A549 (cell line): ENCODE results near the gene COL28A1. TPM values are rescaled to one million over a fixed set of nuclear protein-coding genes. Genes with fewer than 3 reads are reported as not detected.

ENCODE experiments used
- ATAC-seq, 2 experiments: fragments of 200-7000 bp in 1 of 2; fragments of >200 bp in 1 of 2; cut with Nextera tagmentation in 1 of 2; cut with Tn5 transposase in 1 of 2; 3 replicates each; pipeline versions ENCODE4 v1.8.0 to v1.9.1; 2018 to 2020; ENCODE audit warnings: mild to moderate bottlenecking in 1 of 2, moderate library complexity in 1 of 2
- CTCF ChIA-PET: fragments of 300-600 bp; sonication (Branson Sonifier 250); formaldehyde crosslinking; extraction: SDS; loops from one replicate; lab custom pipeline; 2021; ENCODE audit warnings: antibody characterized with exemption, inconsistent platforms; lab: Yijun Ruan, JAX
- POLR2A ChIA-PET: fragments of 350-600 bp; formaldehyde crosslinking; extraction: SDS; loops from one replicate; lab custom pipeline; 2021; ENCODE audit warnings: antibody characterized with exemption, inconsistent platforms; lab: Yijun Ruan, JAX
- DNase-seq, 2 experiments: peaks; one replicate each; pipeline versions ENCODE4 v3.0.0 to v3.0.0-alpha.2; 2011 to 2016; ENCODE audit warnings: low read depth in 1 of 2, low spot score in 1 of 2
- FAIRE-seq: peaks from 2 replicates; lab custom pipeline; 2011; peaks lifted over from hg19 to GRCh38; lab: Jason Lieb, UNC
- H3K27ac ChIP-seq, 2 experiments: fragments of >200 bp; sonication (Bioruptor Twin); formaldehyde crosslinking; 3 replicates each; pipeline ENCODE4 v1.5.1; 2016 to 2017
- H3K4me1 ChIP-seq: fragments of >200 bp; sonication (Bioruptor Twin); formaldehyde crosslinking; 3 replicates; pipeline ENCODE4 v1.6.1; 2016
- H3K4me2 ChIP-seq: fragments of >200 bp; sonication (Bioruptor Twin); formaldehyde crosslinking; 3 replicates; pipeline ENCODE4 v1.6.1; 2016
- H3K4me3 ChIP-seq: fragments of >200 bp; sonication (Bioruptor Twin); formaldehyde crosslinking; 3 replicates; pipeline ENCODE4 v1.5.1; 2016
- H3K9me3 ChIP-seq: fragments of >200 bp; sonication (Bioruptor Twin); formaldehyde crosslinking; 3 replicates; pipeline ENCODE4 v1.6.1; 2016
- FOSB ChIP-seq: fragments of 250-450 bp; sonication (Bioruptor Pico); IDR thresholded peaks from 2 replicates; pipeline ENCODE4 v1.5.0; 2020; ENCODE audit warnings: mild to moderate bottlenecking, moderate library complexity
- FOXS1 ChIP-seq: fragments of 250-450 bp; sonication (Bioruptor Pico); IDR thresholded peaks from 2 replicates; pipeline ENCODE4 v1.5.0; 2020; ENCODE audit warnings: mild to moderate bottlenecking, moderate library complexity
- GATA3 ChIP-seq: IDR thresholded peaks from 2 replicates; pipeline ENCODE4 v1.6.1; 2012; ENCODE audit warnings: borderline replicate concordance
- HEYL ChIP-seq: fragments of 250-450 bp; sonication (Bioruptor Pico); IDR thresholded peaks from 2 replicates; pipeline ENCODE4 v1.8.0; 2021; ENCODE audit warnings: mild to moderate bottlenecking, moderate library complexity
- HOXB5 ChIP-seq: fragments of 250-450 bp; sonication (Bioruptor Pico); IDR thresholded peaks from 2 replicates; pipeline ENCODE4 v1.5.0; 2020; ENCODE audit warnings: mild to moderate bottlenecking, moderate library complexity
- JUN ChIP-seq, 2 experiments: fragments of >200 bp; sonication (Bioruptor Twin); formaldehyde crosslinking; IDR thresholded peaks; 2 replicates in 1 of 2; 3 replicates in 1 of 2; pipeline ENCODE4 v1.6.1; 2016 to 2017
- JUNB ChIP-seq: fragments of >200 bp; sonication (Bioruptor Twin); formaldehyde crosslinking; IDR thresholded peaks from 2 replicates; pipeline ENCODE4 v1.6.1; 2016
- MAFK ChIP-seq: fragments of 450-650 bp; IDR thresholded peaks from 2 replicates; pipeline ENCODE4 v1.6.1; 2014; ENCODE audit not compliant: partially characterized antibody
- NR3C1 ChIP-seq: fragments of >200 bp; sonication (Bioruptor Twin); formaldehyde crosslinking; IDR thresholded peaks from 3 replicates; pipeline ENCODE4 v1.6.1; 2017
- POLR2A ChIP-seq: IDR thresholded peaks from 2 replicates; pipeline ENCODE4 v1.6.1; 2012; ENCODE audit warnings: mild to moderate bottlenecking, low read length
- RARB ChIP-seq: fragments of 250-450 bp; sonication (Bioruptor Pico); IDR thresholded peaks from 2 replicates; pipeline ENCODE4 v1.8.0; 2021; ENCODE audit warnings: mild to moderate bottlenecking, moderate library complexity
- RCOR1 ChIP-seq: fragments of 150-350 bp; IDR thresholded peaks from 2 replicates; pipeline ENCODE4 v1.6.1; 2014; ENCODE audit warnings: antibody characterized with exemption, low read length, low read depth
- RFX5 ChIP-seq: fragments of 450-650 bp; IDR thresholded peaks from 2 replicates; pipeline ENCODE4 v1.7.1; 2014; ENCODE audit warnings: antibody characterized with exemption, mild to moderate bottlenecking, moderate library complexity
- SMC3 ChIP-seq: fragments of >200 bp; sonication (Bioruptor Twin); formaldehyde crosslinking; IDR thresholded peaks from 3 replicates; pipeline ENCODE4 v1.6.1; 2018; ENCODE audit warnings: inconsistent platforms
- TFCP2L1 ChIP-seq: fragments of 250-450 bp; sonication (Bioruptor Pico); IDR thresholded peaks from 2 replicates; pipeline ENCODE4 v1.5.0; 2021; ENCODE audit warnings: mild to moderate bottlenecking
- TP53 ChIP-seq: fragments of 250-450 bp; sonication (Bioruptor Pico); IDR thresholded peaks from 2 replicates; pipeline ENCODE4 v1.5.0; 2021; ENCODE audit warnings: mild to moderate bottlenecking, moderate library complexity
- ZC3H11A ChIP-seq: fragments of 450-650 bp; IDR thresholded peaks from 2 replicates; pipeline ENCODE4 v1.6.1; 2014; ENCODE audit warnings: antibody characterized with exemption, mild to moderate bottlenecking
- ZFP36 ChIP-seq: fragments of 450-650 bp; IDR thresholded peaks from 2 replicates; pipeline ENCODE4 v1.6.1; 2014; ENCODE audit warnings: borderline replicate concordance; ENCODE audit not compliant: partially characterized antibody
- WGBS: methylation state at CpG from one replicate; pipeline ENCODE4 v1.1.6; 2017; ENCODE audit errors: missing lambda C conversion rate; 5-methylcytosine and 5-hydroxymethylcytosine counted together
- polyA plus RNA-seq, 4 experiments: library from polyadenylated mRNA; depleted of rRNA in 3 of 4; stranded (reverse); fragments of >200 nt; fragmentation: RNase III in 1 of 4; extraction: RNeasy Plus Mini Kit Qiagen cat#74134 plus additional on column Dnase treatment in 1 of 4; gene quantifications; 2 replicates in 3 of 4; 3 replicates in 1 of 4; pipeline ENCODE4 v1.2.3, GENCODE V29; 2011 to 2017
- TF ChIP-seq, protein P1 (sequence below): fragments of >200 bp; sonication (Bioruptor Twin); formaldehyde crosslinking; IDR thresholded peaks from 3 replicates; pipeline ENCODE4 v1.6.1; 2016
- TF ChIP-seq, protein P2 (sequence below): fragments of 250-450 bp; sonication (Bioruptor Pico); IDR thresholded peaks from 2 replicates; pipeline ENCODE4 v1.5.0; 2021; ENCODE audit warnings: mild to moderate bottlenecking, moderate library complexity, borderline replicate concordance
- TF ChIP-seq, protein P3 (sequence below): fragments of >200 bp; sonication (Bioruptor Twin); formaldehyde crosslinking; IDR thresholded peaks from 3 replicates; pipeline ENCODE4 v1.5.1; 2016
- TF ChIP-seq, protein P4 (sequence below): IDR thresholded peaks from 2 replicates; pipeline ENCODE4 v1.6.1; 2012
- TF ChIP-seq, protein P5 (sequence below): fragments of >200 bp; sonication (Bioruptor Twin); formaldehyde crosslinking; IDR thresholded peaks from 2 replicates; pipeline ENCODE4 v1.6.1; 2016

The COL28A1 gene
- polyA plus RNA-seq, 2 of the 4 experiments (the other 2 are of a cell fraction): 0.08 to 0.17 TPM

DNA sequence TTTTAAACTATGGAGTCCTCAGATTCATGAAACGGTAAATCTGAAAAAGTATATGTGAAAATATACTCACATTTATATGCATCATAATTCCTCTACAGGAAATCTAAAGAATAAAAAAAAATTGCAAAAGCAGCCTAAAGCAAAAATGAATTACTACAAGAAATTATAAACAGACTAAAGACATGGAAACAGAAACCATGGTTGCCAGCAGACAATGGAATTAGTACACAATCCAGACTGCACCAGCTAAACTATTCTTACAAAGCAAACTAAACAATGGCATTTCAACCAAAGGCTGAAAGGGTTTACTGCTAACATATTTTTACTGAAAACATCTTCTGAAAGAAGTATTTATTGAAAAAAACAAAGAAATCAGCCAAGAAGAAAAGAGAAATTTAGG is 51.6 kb downstream of the COL28A1 start:
- 80% methylated on average over 1 of the region's 1 CpG for WGBS
- no peak for FAIRE-seq

DNA sequence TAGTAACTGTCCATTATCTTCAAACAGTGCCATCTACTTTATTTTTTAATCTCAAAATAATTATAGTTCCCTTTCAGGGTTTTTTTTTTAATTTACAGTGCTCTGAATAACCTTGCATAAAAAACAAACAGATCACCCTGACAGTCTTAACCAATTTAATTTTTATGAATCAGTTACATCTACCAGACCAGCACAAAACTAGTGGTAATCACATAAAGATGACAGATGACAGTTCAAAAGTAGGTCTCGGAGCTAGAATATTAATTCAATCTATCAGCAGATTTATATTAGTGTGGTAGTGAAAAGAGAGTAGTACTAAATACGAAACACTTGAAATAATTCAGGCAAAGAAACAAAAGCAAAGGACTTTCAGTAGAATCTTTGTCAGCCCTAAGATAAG is 53.9 kb downstream of the COL28A1 start:
- ATAC-seq (no peak), DNase-seq (no peak), FAIRE-seq (no peak)
- ChIA-PET POLR2A (no interaction called here), CTCF (no interaction called here)
- Histone ChIP-seq H3K4me1 (no peaks in the 10 kb centered on the region), H3K4me3 (no peak overlapping the region), H3K27ac (no peak overlapping the region), H3K9me3 (peaks cover 15% of the 10 kb centered on the region; the same call in 2 of the 3 replicates), H3K4me2 (no peak overlapping the region)
- TF ChIP-seq SMC3 (no peak), TP53 (no peak), FOSB (CRISPR knock-in tag) (no peak), RARB (CRISPR knock-in tag) (no peak), POLR2A (no peak), NR3C1 (no peak), MAFK (no peak), ZC3H11A (no peak)
- TF ChIP-seq, protein P1, sequence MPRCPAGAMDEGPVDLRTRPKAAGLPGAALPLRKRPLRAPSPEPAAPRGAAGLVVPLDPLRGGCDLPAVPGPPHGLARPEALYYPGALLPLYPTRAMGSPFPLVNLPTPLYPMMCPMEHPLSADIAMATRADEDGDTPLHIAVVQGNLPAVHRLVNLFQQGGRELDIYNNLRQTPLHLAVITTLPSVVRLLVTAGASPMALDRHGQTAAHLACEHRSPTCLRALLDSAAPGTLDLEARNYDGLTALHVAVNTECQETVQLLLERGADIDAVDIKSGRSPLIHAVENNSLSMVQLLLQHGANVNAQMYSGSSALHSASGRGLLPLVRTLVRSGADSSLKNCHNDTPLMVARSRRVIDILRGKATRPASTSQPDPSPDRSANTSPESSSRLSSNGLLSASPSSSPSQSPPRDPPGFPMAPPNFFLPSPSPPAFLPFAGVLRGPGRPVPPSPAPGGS: no peak
- TF ChIP-seq, protein P2, sequence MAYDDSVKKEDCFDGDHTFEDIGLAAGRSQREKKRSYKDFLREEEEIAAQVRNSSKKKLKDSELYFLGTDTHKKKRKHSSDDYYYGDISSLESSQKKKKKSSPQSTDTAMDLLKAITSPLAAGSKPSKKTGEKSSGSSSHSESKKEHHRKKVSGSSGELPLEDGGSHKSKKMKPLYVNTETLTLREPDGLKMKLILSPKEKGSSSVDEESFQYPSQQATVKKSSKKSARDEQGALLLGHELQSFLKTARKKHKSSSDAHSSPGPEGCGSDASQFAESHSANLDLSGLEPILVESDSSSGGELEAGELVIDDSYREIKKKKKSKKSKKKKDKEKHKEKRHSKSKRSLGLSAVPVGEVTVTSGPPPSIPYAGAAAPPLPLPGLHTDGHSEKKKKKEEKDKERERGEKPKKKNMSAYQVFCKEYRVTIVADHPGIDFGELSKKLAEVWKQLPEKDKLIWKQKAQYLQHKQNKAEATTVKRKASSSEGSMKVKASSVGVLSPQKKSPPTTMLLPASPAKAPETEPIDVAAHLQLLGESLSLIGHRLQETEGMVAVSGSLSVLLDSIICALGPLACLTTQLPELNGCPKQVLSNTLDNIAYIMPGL (CRISPR knock-in tag): no peak
- TF ChIP-seq, protein P3, sequence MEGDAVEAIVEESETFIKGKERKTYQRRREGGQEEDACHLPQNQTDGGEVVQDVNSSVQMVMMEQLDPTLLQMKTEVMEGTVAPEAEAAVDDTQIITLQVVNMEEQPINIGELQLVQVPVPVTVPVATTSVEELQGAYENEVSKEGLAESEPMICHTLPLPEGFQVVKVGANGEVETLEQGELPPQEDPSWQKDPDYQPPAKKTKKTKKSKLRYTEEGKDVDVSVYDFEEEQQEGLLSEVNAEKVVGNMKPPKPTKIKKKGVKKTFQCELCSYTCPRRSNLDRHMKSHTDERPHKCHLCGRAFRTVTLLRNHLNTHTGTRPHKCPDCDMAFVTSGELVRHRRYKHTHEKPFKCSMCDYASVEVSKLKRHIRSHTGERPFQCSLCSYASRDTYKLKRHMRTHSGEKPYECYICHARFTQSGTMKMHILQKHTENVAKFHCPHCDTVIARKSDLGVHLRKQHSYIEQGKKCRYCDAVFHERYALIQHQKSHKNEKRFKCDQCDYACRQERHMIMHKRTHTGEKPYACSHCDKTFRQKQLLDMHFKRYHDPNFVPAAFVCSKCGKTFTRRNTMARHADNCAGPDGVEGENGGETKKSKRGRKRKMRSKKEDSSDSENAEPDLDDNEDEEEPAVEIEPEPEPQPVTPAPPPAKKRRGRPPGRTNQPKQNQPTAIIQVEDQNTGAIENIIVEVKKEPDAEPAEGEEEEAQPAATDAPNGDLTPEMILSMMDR: no peak
- 86% methylated on average over 2 of the region's 2 CpGs for WGBS

More for the DNA sequence above, 51.6 kb downstream of the COL28A1 start:
- DNase-seq: no peak
- no peak overlapping the region for H3K4me3 ChIP-seq
- H3K9me3 ChIP-seq: peaks cover 18% of the 10 kb centered on the region; the same call in 2 of the 3 replicates
- ChIA-PET CTCF (interaction anchor here (0.9 kb wide), 1 partner anchor 59 kb away, joined by 3 read pairs; no protein-coding TSS in a partner anchor), POLR2A (interaction anchor here (1.1 kb wide), 1 partner anchor 45 kb away, joined by 3 read pairs; no protein-coding TSS in a partner anchor)
- H3K4me2 ChIP-seq: no peak overlapping the region
- no peak overlapping the region for H3K27ac ChIP-seq
- no peak for TF ChIP-seq RFX5
- TF ChIP-seq RCOR1: no peak
- no peak for TF ChIP-seq JUNB
- TF ChIP-seq FOXS1 (CRISPR knock-in tag): no peak
- TF ChIP-seq TFCP2L1 (CRISPR knock-in tag): no peak
- TF ChIP-seq, protein P1: no peak
- TF ChIP-seq HEYL: no peak
- TF ChIP-seq, protein P4, sequence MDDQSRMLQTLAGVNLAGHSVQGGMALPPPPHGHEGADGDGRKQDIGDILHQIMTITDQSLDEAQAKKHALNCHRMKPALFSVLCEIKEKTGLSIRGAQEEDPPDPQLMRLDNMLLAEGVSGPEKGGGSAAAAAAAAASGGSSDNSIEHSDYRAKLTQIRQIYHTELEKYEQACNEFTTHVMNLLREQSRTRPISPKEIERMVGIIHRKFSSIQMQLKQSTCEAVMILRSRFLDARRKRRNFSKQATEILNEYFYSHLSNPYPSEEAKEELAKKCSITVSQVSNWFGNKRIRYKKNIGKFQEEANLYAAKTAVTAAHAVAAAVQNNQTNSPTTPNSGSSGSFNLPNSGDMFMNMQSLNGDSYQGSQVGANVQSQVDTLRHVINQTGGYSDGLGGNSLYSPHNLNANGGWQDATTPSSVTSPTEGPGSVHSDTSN: no peak
- TF ChIP-seq, protein P5, sequence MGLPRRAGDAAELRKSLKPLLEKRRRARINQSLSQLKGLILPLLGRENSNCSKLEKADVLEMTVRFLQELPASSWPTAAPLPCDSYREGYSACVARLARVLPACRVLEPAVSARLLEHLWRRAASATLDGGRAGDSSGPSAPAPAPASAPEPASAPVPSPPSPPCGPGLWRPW: no peak
- no peak for TF ChIP-seq HOXB5 (CRISPR knock-in tag)
- TF ChIP-seq POLR2A: no peak
- no peak for TF ChIP-seq JUN (IDR thresholded peaks at IDR 0.05)
- no peak for TF ChIP-seq GATA3
- no peak for TF ChIP-seq ZFP36
- H3K4me1 ChIP-seq: no peaks in the 10 kb centered on the region
- ATAC-seq: no peak
